Neuronal stem cell (in vitro differentiated cells): ENCODE results near the gene TMEM255B.

Experiments
- DNase-seq: peaks from one replicate; pipeline ENCODE4 v3.0.0-alpha.2; 2013; ENCODE audit warnings: low spot score
- H2AFZ ChIP-seq: one replicate; pipeline ENCODE4 v1.6.1; 2013; ENCODE audit warnings: mild to moderate bottlenecking, low read length, inconsistent platforms
- H2AK5ac ChIP-seq: 2 replicates; pipeline ENCODE4 v1.6.1; 2013; ENCODE audit warnings: low read depth, mild to moderate bottlenecking, inconsistent platforms, low read length, moderate library complexity, mixed read lengths
- H2BK120ac ChIP-seq: 2 replicates; pipeline ENCODE4 v1.6.1; 2013; ENCODE audit warnings: low read depth, mild to moderate bottlenecking, inconsistent platforms, low read length, moderate library complexity, mixed read lengths
- H2BK12ac ChIP-seq: one replicate; pipeline ENCODE4 v1.6.1; 2013; ENCODE audit warnings: low read length, inconsistent platforms
- H2BK15ac ChIP-seq: 2 replicates; pipeline ENCODE4 v1.6.1; 2013; ENCODE audit warnings: mild to moderate bottlenecking, low read length, inconsistent platforms, mixed read lengths
- H2BK5ac ChIP-seq: one replicate; pipeline ENCODE4 v1.6.1; 2013; ENCODE audit warnings: inconsistent platforms, mild to moderate bottlenecking, low read length, moderate library complexity
- H3K14ac ChIP-seq: one replicate; pipeline ENCODE4 v1.6.1; 2013; ENCODE audit warnings: low read length, inconsistent platforms
- H3K18ac ChIP-seq: 2 replicates; pipeline ENCODE4 v1.6.1; 2013; ENCODE audit warnings: low read length, inconsistent platforms
- H3K23ac ChIP-seq: 2 replicates; pipeline ENCODE4 v1.6.1; 2013; ENCODE audit warnings: low read depth, mild to moderate bottlenecking, mixed read lengths, low read length, inconsistent platforms; ENCODE audit not compliant: poor library complexity
- H3K27ac ChIP-seq: replicated peaks from 3 replicates; pipeline ENCODE4 v1.5.1; 2013; ENCODE audit warnings: low read length, inconsistent platforms
- H3K27me3 ChIP-seq, 3 experiments: 2 replicates each; pipeline ENCODE4 v1.6.1; 2013; ENCODE audit warnings: low read length in 3 of 3, mild to moderate bottlenecking in 2 of 3, inconsistent platforms in 1 of 3, low read depth in 1 of 3, mixed read lengths in 1 of 3, moderate library complexity in 1 of 3; ENCODE audit not compliant: control insufficient read depth in 3 of 3, insufficient read depth in 3 of 3
- H3K36me3 ChIP-seq, 2 donors: replicated peaks in 1 of 2; 2 replicates each; pipeline ENCODE4 v1.6.1; 2013; ENCODE audit warnings: low read length in 2 of 2; ENCODE audit not compliant: control insufficient read depth in 2 of 2, insufficient read depth in 2 of 2
- H3K4ac ChIP-seq: 2 replicates; pipeline ENCODE4 v1.6.1; 2013; ENCODE audit warnings: inconsistent platforms, mild to moderate bottlenecking, low read length, moderate library complexity
- H3K4me1 ChIP-seq, 2 donors: 1 replicate in 1 of 2; 2 replicates in 1 of 2; pipeline ENCODE4 v1.6.1; 2013; ENCODE audit warnings: low read length in 2 of 2, low read depth in 1 of 2; ENCODE audit not compliant: control insufficient read depth in 2 of 2, insufficient read depth in 1 of 2
- H3K4me2 ChIP-seq: one replicate; pipeline ENCODE4 v1.6.1; 2013; ENCODE audit warnings: mild to moderate bottlenecking, low read length, inconsistent platforms; ENCODE audit not compliant: insufficient read depth, poor library complexity, severe bottlenecking
- H3K4me3 ChIP-seq, 2 donors: 2 replicates each; pipeline ENCODE4 v1.5.1; 2013; ENCODE audit warnings: low read length in 2 of 2, mild to moderate bottlenecking in 2 of 2, inconsistent platforms in 1 of 2, moderate library complexity in 1 of 2
- H3K79me1 ChIP-seq: one replicate; pipeline ENCODE4 v1.6.1; 2013; ENCODE audit warnings: low read depth, mild to moderate bottlenecking, inconsistent platforms, low read length, moderate library complexity
- H3K9ac ChIP-seq: one replicate; pipeline ENCODE4 v1.6.1; 2013; ENCODE audit warnings: mild to moderate bottlenecking, low read depth, low read length, inconsistent platforms; ENCODE audit not compliant: poor library complexity
- H3K9me3 ChIP-seq, 2 donors: replicated peaks in 1 of 2; 2 replicates each; pipeline versions ENCODE3 to v1.6.1; 2013; ENCODE audit warnings: low read length in 2 of 2, mild to moderate bottlenecking in 2 of 2, inconsistent platforms in 1 of 2, low read depth in 1 of 2, mixed read lengths in 1 of 2, moderate library complexity in 1 of 2; ENCODE audit not compliant: control insufficient read depth in 2 of 2, insufficient read depth in 1 of 2
- H4K8ac ChIP-seq: one replicate; pipeline ENCODE4 v1.6.1; 2013; ENCODE audit warnings: low read depth, mild to moderate bottlenecking, inconsistent platforms, low read length, moderate library complexity
- H4K91ac ChIP-seq: one replicate; pipeline ENCODE4 v1.6.1; 2013; ENCODE audit warnings: low read length, low read depth, mild to moderate bottlenecking, inconsistent platforms; ENCODE audit not compliant: poor library complexity
- WGBS, 2 donors: extraction: QIAGEN DNeasy Blood & Tissue Kit; methylation state at CpG; one replicate each; pipeline ENCODE4 v1.1.7; 2013; ENCODE audit warnings: missing lambda C conversion rate in 2 of 2, mixed read lengths in 1 of 2; ENCODE audit not compliant: insufficient read length in 2 of 2, insufficient replicate concordance in 1 of 2; ENCODE audit errors: extremely low coverage in 2 of 2; 5-methylcytosine and 5-hydroxymethylcytosine counted together

Gene TMEM255B

GRCh38 chr13:113766035-113766800 lies 7.2 kb downstream of the TMEM255B start:
- Histone ChIP-seq H3K4me1 (no peaks in the 10 kb centered on the region), H2BK15ac (no peak overlapping the region), H3K4me3 (no peak overlapping the region), H2BK120ac (no peak overlapping the region), H3K9ac (no peak overlapping the region), H2BK12ac (peak overlapping the region; percentile 2), H2AK5ac (peak overlapping the region; percentile 48), H3K27me3 (peaks cover 0 to 26% (median 1%) of the 10 kb centered on the region in 3 experiments), H3K79me1 (peaks cover 2% of the 10 kb centered on the region), H2AFZ (no peak overlapping the region), H4K8ac (no peak overlapping the region), H3K4me2 (no peak overlapping the region), H3K9me3 (peaks cover 0 to under 1% of the 10 kb centered on the region in 2 donors), H3K4ac (no peak overlapping the region), H4K91ac (no peak overlapping the region), H3K36me3 (no peaks in the 10 kb centered on the region), H3K27ac (no peak overlapping the region), H3K14ac (no peak overlapping the region), H3K18ac (peak overlapping the region; percentile 67), H3K23ac (no peak overlapping the region), H2BK5ac (peak overlapping the region; percentile 17)
- no CpG with 5 or more reads among the region's 30 CpGs for WGBS, 2 donors
- DNase-seq, result no peak

- Histone ChIP-seq H4K8ac (no peak overlapping the region), H3K18ac (no peak overlapping the region), H3K4me1 (no peaks in the 10 kb centered on the region), H3K27ac (no peak overlapping the region), H2BK12ac (no peak overlapping the region), H3K9ac (no peak overlapping the region), H3K27me3 (peaks cover 0 to 21% (median 0%) of the 10 kb centered on the region in 3 experiments), H3K4me3 (no peak overlapping the region), H2AK5ac (no peak overlapping the region), H3K4me2 (no peak overlapping the region), H3K9me3 (peaks cover 0 to 4% of the 10 kb centered on the region in 2 donors), H4K91ac (no peak overlapping the region), H3K23ac (no peak overlapping the region), H3K79me1 (peaks cover 2% of the 10 kb centered on the region), H2AFZ (no peak overlapping the region), H3K36me3 (no peaks in the 10 kb centered on the region), H2BK15ac (no peak overlapping the region), H2BK120ac (no peak overlapping the region), H3K4ac (no peak overlapping the region), H3K14ac (no peak overlapping the region), H2BK5ac (no peak overlapping the region)
- WGBS, 2 donors, result no CpG with 5 or more reads among the region's 2 CpGs
- DNase-seq, result no peak
Measured at GRCh38 chr13:113767366-113767765, 8.3 kb downstream of the TMEM255B start.

GRCh38 chr13:113768018-113768905 lies 9.2 kb downstream of the TMEM255B start:
- Histone ChIP-seq H3K18ac (peak overlapping the region; percentile 40), H2BK15ac (no peak overlapping the region), H3K27me3 (peaks cover 0 to 13% (median 0%) of the 10 kb centered on the region in 3 experiments), H3K79me1 (peaks cover 2% of the 10 kb centered on the region), H2AK5ac (no peak overlapping the region), H3K23ac (peak overlapping the region; percentile 77), H3K4ac (peak overlapping the region; percentile 24), H2BK12ac (no peak overlapping the region), H3K9me3 (peaks cover 0 to 4% of the 10 kb centered on the region in 2 donors), H3K27ac (no peak overlapping the region), H3K9ac (peak overlapping the region; percentile 0), H4K91ac (no peak overlapping the region), H2AFZ (no peak overlapping the region), H3K4me2 (no peak overlapping the region), H3K4me3 (no peak overlapping the region), H3K4me1 (no peaks in the 10 kb centered on the region), H3K14ac (no peak overlapping the region), H2BK5ac (no peak overlapping the region), H3K36me3 (no peaks in the 10 kb centered on the region), H4K8ac (no peak overlapping the region), H2BK120ac (no peak overlapping the region)
- DNase-seq, result no peak
- WGBS, 2 donors, result no CpG with 5 or more reads among the region's 28 CpGs

- Histone ChIP-seq H3K36me3 (no peaks in the 10 kb centered on the region), H3K27me3 (peaks cover 0 to 9% (median 0%) of the 10 kb centered on the region in 3 experiments), H3K4me1 (no peaks in the 10 kb centered on the region), H2BK12ac (no peak overlapping the region), H3K9me3 (peaks cover 0 to 4% of the 10 kb centered on the region in 2 donors), H3K23ac (peak overlapping the region; percentile 3), H4K91ac (no peak overlapping the region), H2BK15ac (no peak overlapping the region), H2AFZ (no peak overlapping the region), H3K27ac (no peak overlapping the region), H3K4ac (no peak overlapping the region), H3K4me2 (no peak overlapping the region), H2AK5ac (no peak overlapping the region), H3K9ac (no peak overlapping the region), H3K14ac (no peak overlapping the region), H2BK120ac (no peak overlapping the region), H3K4me3 (no peak overlapping the region), H3K18ac (no peak overlapping the region), H4K8ac (no peak overlapping the region), H2BK5ac (no peak overlapping the region), H3K79me1 (no peaks in the 10 kb centered on the region)
- DNase-seq, result no peak
- WGBS, 2 donors, result no CpG with 5 or more reads among the region's 5 CpGs
Measured at GRCh38 chr13:113769106-113769505, 10.1 kb downstream of the TMEM255B start.
